SU-DHL-6 (cell line): ENCODE results near the gene SDK2.

Source experiments
- H2AFZ ChIP-seq: fragments of 200-600 bp; sonication (generic); 2 replicates; pipeline ENCODE4 v1.6.1; 2014; ENCODE audit warnings: low read depth, mild to moderate bottlenecking, moderate library complexity, mixed read lengths, antibody characterized with exemption, low read length; ENCODE audit not compliant: severe bottlenecking
- H3F3A ChIP-seq: fragments of 200-600 bp; shearing (Covaris generic); 2 replicates; pipeline ENCODE4 v1.6.0; 2016; ENCODE audit warnings: antibody characterized with exemption, mild to moderate bottlenecking; ENCODE audit not compliant: insufficient read depth
- H3K27ac ChIP-seq: fragments of 200-600 bp; sonication (generic); 2 replicates; pipeline ENCODE4 v1.5.1; 2016; ENCODE audit warnings: low read depth, mild to moderate bottlenecking, low read length, moderate library complexity, mixed read lengths
- H3K27me3 ChIP-seq: fragments of 200-600 bp; sonication (generic), shearing (Covaris generic); 2 replicates; pipeline ENCODE4 v1.6.0; 2014; ENCODE audit warnings: mild to moderate bottlenecking, low read length
- H3K36me3 ChIP-seq: fragments of 200-600 bp; sonication (generic); 2 replicates; pipeline ENCODE4 v1.6.1; 2014; ENCODE audit warnings: mild to moderate bottlenecking, low read length, mixed read lengths
- H3K4me2 ChIP-seq: fragments of 300-600, 200-600 bp; shearing (Covaris generic), sonication (generic); 2 replicates; pipeline ENCODE4 v1.6.0; 2014; ENCODE audit warnings: low read length, low read depth, mild to moderate bottlenecking; ENCODE audit not compliant: poor library complexity, severe bottlenecking
- H3K4me3 ChIP-seq: fragments of 200-600 bp; sonication (generic); 2 replicates; pipeline ENCODE4 v1.5.1; 2014; ENCODE audit warnings: antibody characterized with exemption, low read length, mild to moderate bottlenecking, mixed read lengths; ENCODE audit not compliant: insufficient read depth, poor library complexity, severe bottlenecking
- H3K79me2 ChIP-seq: fragments of 200-600 bp; sonication (generic); 2 replicates; pipeline ENCODE4 v1.6.1; 2014; ENCODE audit warnings: mild to moderate bottlenecking, low read length, moderate library complexity; ENCODE audit not compliant: insufficient read depth
- H3K9ac ChIP-seq: fragments of 200-600 bp; sonication (generic); 2 replicates; pipeline ENCODE4 v1.7.0; 2014; ENCODE audit warnings: mild to moderate bottlenecking, low read length
- H3K9me2 ChIP-seq: fragments of 200-600 bp; sonication (generic); replicated peaks from 2 replicates; pipeline ENCODE4 v1.6.1; 2014; ENCODE audit warnings: low read length; ENCODE audit not compliant: insufficient read depth
- H3K9me3 ChIP-seq: fragments of 200-600 bp; sonication (generic); 2 replicates; pipeline ENCODE4 v1.6.1; 2014; ENCODE audit warnings: low read length, mixed read lengths; ENCODE audit not compliant: insufficient read depth
- H4K20me1 ChIP-seq: fragments of 200-600 bp; sonication (generic); 2 replicates; pipeline ENCODE4 v1.6.1; 2014; ENCODE audit warnings: low read depth, mild to moderate bottlenecking, antibody characterized with exemption, low read length, moderate library complexity, mixed read lengths
- CTCF ChIP-seq: fragments of 200-600 bp; sonication (generic); IDR thresholded peaks from one replicate; pipeline ENCODE4 v1.5.1; 2017; ENCODE audit warnings: antibody characterized with exemption, mild to moderate bottlenecking, low read length, moderate library complexity; ENCODE audit not compliant: insufficient read depth, poor library complexity, severe bottlenecking
- EZH2phosphoT487 ChIP-seq: fragments of 200-600 bp; sonication (generic), shearing (Covaris generic); conservative IDR thresholded peaks from 2 replicates; pipeline ENCODE4 v1.6.1; 2018; ENCODE audit warnings: mild to moderate bottlenecking, antibody characterized with exemption, low read length, moderate library complexity, mixed read lengths

Gene SDK2

GRCh38 chr17:73480740-73481139, 163.5 kb downstream of the SDK2 start:
- no peaks in the 10 kb centered on the region for H3K9me2 ChIP-seq
- H3K27me3 ChIP-seq = no peaks in the 10 kb centered on the region
- no peak overlapping the region for H3K4me3 ChIP-seq
- H3K79me2 ChIP-seq = no peaks in the 10 kb centered on the region
- H3K4me2 ChIP-seq = no peak overlapping the region
- H2AFZ ChIP-seq = no peak overlapping the region
- H3K9me3 ChIP-seq = no peaks in the 10 kb centered on the region
- TF ChIP-seq CTCF (no peak), EZH2phosphoT487 (no peak)
- H3K36me3 ChIP-seq = no peaks in the 10 kb centered on the region
- H3K27ac ChIP-seq = no peak overlapping the region
- H3K9ac ChIP-seq = no peak overlapping the region
- H4K20me1 ChIP-seq = no peaks in the 10 kb centered on the region
- H3F3A ChIP-seq = no peaks in the 10 kb centered on the region

GRCh38 chr17:73478768-73479424, 165.3 kb downstream of the SDK2 start:
- no peak overlapping the region for H3K9ac ChIP-seq
- H4K20me1 ChIP-seq = no peaks in the 10 kb centered on the region
- H3K4me2 ChIP-seq = no peak overlapping the region
- H3K36me3 ChIP-seq = no peaks in the 10 kb centered on the region
- no peaks in the 10 kb centered on the region for H3F3A ChIP-seq
- no peak overlapping the region for H3K27ac ChIP-seq
- no peaks in the 10 kb centered on the region for H3K27me3 ChIP-seq
- no peaks in the 10 kb centered on the region for H3K79me2 ChIP-seq
- no peak overlapping the region for H3K4me3 ChIP-seq
- H2AFZ ChIP-seq = no peak overlapping the region
- no peaks in the 10 kb centered on the region for H3K9me2 ChIP-seq
- no peak for TF ChIP-seq EZH2phosphoT487
- peak; percentile 14 for TF ChIP-seq CTCF
- no peaks in the 10 kb centered on the region for H3K9me3 ChIP-seq

GRCh38 chr17:73478334-73478733, 165.9 kb downstream of the SDK2 start:
- no peak overlapping the region for H3K4me2 ChIP-seq
- H3F3A ChIP-seq = no peaks in the 10 kb centered on the region
- H3K4me3 ChIP-seq = no peak overlapping the region
- H3K36me3 ChIP-seq = no peaks in the 10 kb centered on the region
- H3K9me3 ChIP-seq = no peaks in the 10 kb centered on the region
- H4K20me1 ChIP-seq = no peaks in the 10 kb centered on the region
- no peak overlapping the region for H3K27ac ChIP-seq
- TF ChIP-seq CTCF (no peak), EZH2phosphoT487 (no peak)
- no peak overlapping the region for H3K9ac ChIP-seq
- H2AFZ ChIP-seq = no peak overlapping the region
- no peaks in the 10 kb centered on the region for H3K79me2 ChIP-seq
- no peaks in the 10 kb centered on the region for H3K9me2 ChIP-seq
- H3K27me3 ChIP-seq = no peaks in the 10 kb centered on the region
